SK-N-SH (cell line): Measurements from ENCODE around the gene GSG1L2.

Experiments used
- EP300 ChIP-seq, 2 experiments: IDR thresholded peaks; 2 replicates each; pipeline versions ENCODE4 v1.4.0 to v1.6.1; 2012; ENCODE audit warnings: borderline replicate concordance in 1 of 2, low read depth in 1 of 2, low read length in 1 of 2
- EZH2phosphoT487 ChIP-seq: fragments of 200-600 bp; sonication (generic); IDR thresholded peaks from 2 replicates; pipeline ENCODE4 v1.6.1; 2017; ENCODE audit warnings: low read depth, mixed run types, mild to moderate bottlenecking, antibody characterized with exemption, moderate library complexity, borderline replicate concordance
- MEF2A ChIP-seq: IDR thresholded peaks from 2 replicates; pipeline ENCODE4 v1.4.0; 2012; ENCODE audit warnings: low read depth, borderline replicate concordance
- POLR2AphosphoS5 ChIP-seq: IDR thresholded peaks from 2 replicates; pipeline ENCODE4 v1.6.1; 2012; ENCODE audit warnings: low read depth, low read length
- RXRA ChIP-seq: IDR thresholded peaks from 2 replicates; pipeline ENCODE4 v1.4.0; 2012; ENCODE audit warnings: low read depth, mild to moderate bottlenecking, borderline replicate concordance
- SIN3A ChIP-seq: IDR thresholded peaks from 2 replicates; pipeline ENCODE4 v1.6.1; 2012; ENCODE audit warnings: low read depth, mild to moderate bottlenecking, low read length, moderate library complexity, borderline replicate concordance
- YY1 ChIP-seq: IDR thresholded peaks from 2 replicates; pipeline ENCODE4 v1.4.0; 2012; ENCODE audit warnings: low read depth, mild to moderate bottlenecking
- TF ChIP-seq, protein P1 (sequence below): fragments of 200-600 bp; sonication (generic); IDR thresholded peaks from 2 replicates; pipeline ENCODE4 v1.6.1; 2017; ENCODE audit warnings: antibody characterized with exemption, mild to moderate bottlenecking, moderate library complexity
- TF ChIP-seq, protein P2 (sequence below): fragments of 150-350 bp; IDR thresholded peaks from 2 replicates; pipeline ENCODE4 v1.6.1; 2017; ENCODE audit warnings: antibody characterized with exemption, low read length, low read depth, borderline replicate concordance
- TF ChIP-seq, protein P3 (sequence below): IDR thresholded peaks from 2 replicates; pipeline ENCODE4 v1.4.0; 2012; ENCODE audit warnings: low read depth, borderline replicate concordance
- TF ChIP-seq, protein P4 (sequence below): fragments of 150-350 bp; IDR thresholded peaks from 2 replicates; pipeline ENCODE4 v1.6.1; 2016; ENCODE audit warnings: mild to moderate bottlenecking, low read depth, low read length
- TF ChIP-seq, protein P5 (sequence below): IDR thresholded peaks from 2 replicates; pipeline ENCODE4 v1.4.0; 2012; ENCODE audit warnings: low read depth, borderline replicate concordance

DNA sequence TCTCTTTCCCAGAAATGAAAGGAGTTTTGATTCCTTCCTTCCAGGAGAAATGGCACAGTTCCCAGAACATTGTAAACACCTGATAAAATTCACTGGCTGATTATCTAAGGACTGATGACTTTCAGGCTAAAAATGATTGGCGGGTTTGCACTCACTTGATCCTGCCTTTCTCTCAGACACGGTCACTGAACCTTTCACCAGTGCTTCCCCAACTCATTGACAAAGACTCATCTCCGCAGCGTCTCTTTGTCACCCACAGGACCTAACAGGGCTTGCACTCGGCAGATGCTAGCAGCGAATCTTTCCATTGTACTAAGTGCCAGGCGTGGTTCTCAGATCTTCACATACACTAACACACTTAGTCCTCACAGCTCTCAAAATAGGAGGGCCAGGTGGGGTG is 23.2 kb downstream of the GSG1L2 start:
- no peak for TF ChIP-seq YY1
- TF ChIP-seq, protein P1, sequence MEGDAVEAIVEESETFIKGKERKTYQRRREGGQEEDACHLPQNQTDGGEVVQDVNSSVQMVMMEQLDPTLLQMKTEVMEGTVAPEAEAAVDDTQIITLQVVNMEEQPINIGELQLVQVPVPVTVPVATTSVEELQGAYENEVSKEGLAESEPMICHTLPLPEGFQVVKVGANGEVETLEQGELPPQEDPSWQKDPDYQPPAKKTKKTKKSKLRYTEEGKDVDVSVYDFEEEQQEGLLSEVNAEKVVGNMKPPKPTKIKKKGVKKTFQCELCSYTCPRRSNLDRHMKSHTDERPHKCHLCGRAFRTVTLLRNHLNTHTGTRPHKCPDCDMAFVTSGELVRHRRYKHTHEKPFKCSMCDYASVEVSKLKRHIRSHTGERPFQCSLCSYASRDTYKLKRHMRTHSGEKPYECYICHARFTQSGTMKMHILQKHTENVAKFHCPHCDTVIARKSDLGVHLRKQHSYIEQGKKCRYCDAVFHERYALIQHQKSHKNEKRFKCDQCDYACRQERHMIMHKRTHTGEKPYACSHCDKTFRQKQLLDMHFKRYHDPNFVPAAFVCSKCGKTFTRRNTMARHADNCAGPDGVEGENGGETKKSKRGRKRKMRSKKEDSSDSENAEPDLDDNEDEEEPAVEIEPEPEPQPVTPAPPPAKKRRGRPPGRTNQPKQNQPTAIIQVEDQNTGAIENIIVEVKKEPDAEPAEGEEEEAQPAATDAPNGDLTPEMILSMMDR: no peak
- no peak for TF ChIP-seq EZH2phosphoT487
- TF ChIP-seq, protein P2, sequence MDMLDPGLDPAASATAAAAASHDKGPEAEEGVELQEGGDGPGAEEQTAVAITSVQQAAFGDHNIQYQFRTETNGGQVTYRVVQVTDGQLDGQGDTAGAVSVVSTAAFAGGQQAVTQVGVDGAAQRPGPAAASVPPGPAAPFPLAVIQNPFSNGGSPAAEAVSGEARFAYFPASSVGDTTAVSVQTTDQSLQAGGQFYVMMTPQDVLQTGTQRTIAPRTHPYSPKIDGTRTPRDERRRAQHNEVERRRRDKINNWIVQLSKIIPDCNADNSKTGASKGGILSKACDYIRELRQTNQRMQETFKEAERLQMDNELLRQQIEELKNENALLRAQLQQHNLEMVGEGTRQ: no peak
- TF ChIP-seq EP300 (IDR thresholded peaks at IDR 0.05; ENCODE audit: borderline replicate concordance in 1 of 2, low read depth in 1 of 2, low read length in 1 of 2): no peak
- TF ChIP-seq, protein P3, sequence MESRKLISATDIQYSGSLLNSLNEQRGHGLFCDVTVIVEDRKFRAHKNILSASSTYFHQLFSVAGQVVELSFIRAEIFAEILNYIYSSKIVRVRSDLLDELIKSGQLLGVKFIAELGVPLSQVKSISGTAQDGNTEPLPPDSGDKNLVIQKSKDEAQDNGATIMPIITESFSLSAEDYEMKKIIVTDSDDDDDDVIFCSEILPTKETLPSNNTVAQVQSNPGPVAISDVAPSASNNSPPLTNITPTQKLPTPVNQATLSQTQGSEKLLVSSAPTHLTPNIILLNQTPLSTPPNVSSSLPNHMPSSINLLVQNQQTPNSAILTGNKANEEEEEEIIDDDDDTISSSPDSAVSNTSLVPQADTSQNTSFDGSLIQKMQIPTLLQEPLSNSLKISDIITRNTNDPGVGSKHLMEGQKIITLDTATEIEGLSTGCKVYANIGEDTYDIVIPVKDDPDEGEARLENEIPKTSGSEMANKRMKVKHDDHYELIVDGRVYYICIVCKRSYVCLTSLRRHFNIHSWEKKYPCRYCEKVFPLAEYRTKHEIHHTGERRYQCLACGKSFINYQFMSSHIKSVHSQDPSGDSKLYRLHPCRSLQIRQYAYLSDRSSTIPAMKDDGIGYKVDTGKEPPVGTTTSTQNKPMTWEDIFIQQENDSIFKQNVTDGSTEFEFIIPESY: no peak
- TF ChIP-seq POLR2AphosphoS5: no peak
- no peak for TF ChIP-seq MEF2A
- no peak for TF ChIP-seq RXRA
- TF ChIP-seq, protein P4, sequence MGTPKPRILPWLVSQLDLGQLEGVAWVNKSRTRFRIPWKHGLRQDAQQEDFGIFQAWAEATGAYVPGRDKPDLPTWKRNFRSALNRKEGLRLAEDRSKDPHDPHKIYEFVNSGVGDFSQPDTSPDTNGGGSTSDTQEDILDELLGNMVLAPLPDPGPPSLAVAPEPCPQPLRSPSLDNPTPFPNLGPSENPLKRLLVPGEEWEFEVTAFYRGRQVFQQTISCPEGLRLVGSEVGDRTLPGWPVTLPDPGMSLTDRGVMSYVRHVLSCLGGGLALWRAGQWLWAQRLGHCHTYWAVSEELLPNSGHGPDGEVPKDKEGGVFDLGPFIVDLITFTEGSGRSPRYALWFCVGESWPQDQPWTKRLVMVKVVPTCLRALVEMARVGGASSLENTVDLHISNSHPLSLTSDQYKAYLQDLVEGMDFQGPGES: no peak
- no peak for TF ChIP-seq SIN3A
- TF ChIP-seq, protein P5, sequence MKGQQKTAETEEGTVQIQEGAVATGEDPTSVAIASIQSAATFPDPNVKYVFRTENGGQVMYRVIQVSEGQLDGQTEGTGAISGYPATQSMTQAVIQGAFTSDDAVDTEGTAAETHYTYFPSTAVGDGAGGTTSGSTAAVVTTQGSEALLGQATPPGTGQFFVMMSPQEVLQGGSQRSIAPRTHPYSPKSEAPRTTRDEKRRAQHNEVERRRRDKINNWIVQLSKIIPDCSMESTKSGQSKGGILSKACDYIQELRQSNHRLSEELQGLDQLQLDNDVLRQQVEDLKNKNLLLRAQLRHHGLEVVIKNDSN: no peak
